Endothelial cell of umbilical vein (primary cell): ENCODE measurements around the gene NID2. TPM values are rescaled to one million over a fixed set of nuclear protein-coding genes. Genes with fewer than 3 reads are reported as not detected.

Experiments used
- BruUV-seq: library from RNA; stranded (reverse); fragments of 400-500 nt; replicated peaks from 2 replicates; lab custom pipeline; 2021; lab: Mats Ljungman, UMichigan
- CTCF ChIA-PET: fragments of 300-600, 350-600 bp; sonication (Branson Sonifier 250); formaldehyde crosslinking; loops from one replicate; lab custom pipeline; 2021; ENCODE audit warnings: antibody characterized with exemption, inconsistent platforms; lab: Charles Lee
- POLR2A ChIA-PET: fragments of 300-600, 350-600 bp; sonication (Branson Sonifier 250); formaldehyde crosslinking; loops from one replicate; lab custom pipeline; 2021; ENCODE audit warnings: antibody characterized with exemption, inconsistent platforms; lab: Charles Lee
- DNase-seq: peaks from one replicate; pipeline ENCODE4 v3.0.0-alpha.2; 2011; ENCODE audit warnings: low read depth, low spot score
- FAIRE-seq: peaks from 2 replicates; lab custom pipeline; 2011; peaks lifted over from hg19 to GRCh38; lab: Jason Lieb, UNC
- H2AFZ ChIP-seq: 2 replicates; pipeline ENCODE4 v1.6.0; 2012; ENCODE audit warnings: low read depth, low read length, control low read depth, inconsistent platforms
- H3K27ac ChIP-seq: 2 replicates; pipeline ENCODE4 v1.5.1; 2011; ENCODE audit warnings: low read depth, mild to moderate bottlenecking, control low read depth, low read length, moderate library complexity; ENCODE audit not compliant: insufficient read depth
- H3K27me3 ChIP-seq, 2 experiments: 2 replicates each; pipeline versions ENCODE4 v1.6.0 to v1.6.1; 2011; ENCODE audit warnings: low read length in 2 of 2, mixed read lengths in 1 of 2; ENCODE audit not compliant: control insufficient read depth in 2 of 2, insufficient read depth in 2 of 2
- H3K36me3 ChIP-seq, 2 experiments: 2 replicates in 1 of 2; 3 replicates in 1 of 2; pipeline ENCODE4 v1.5.1; 2011; ENCODE audit warnings: low read length in 2 of 2, mild to moderate bottlenecking in 1 of 2, moderate library complexity in 1 of 2; ENCODE audit not compliant: control insufficient read depth in 2 of 2, insufficient read depth in 2 of 2; ENCODE audit errors: extremely low read depth in 1 of 2
- H3K4me1 ChIP-seq: 3 replicates; pipeline ENCODE4 v1.5.1; 2011; ENCODE audit warnings: mild to moderate bottlenecking, low read length; ENCODE audit not compliant: control insufficient read depth, insufficient read depth; ENCODE audit errors: extremely low read depth
- H3K4me2 ChIP-seq: 2 replicates; pipeline ENCODE4 v1.6.1; 2011; ENCODE audit warnings: low read length, control low read depth, mixed read lengths; ENCODE audit not compliant: insufficient read depth
- H3K4me3 ChIP-seq, 3 experiments: fragments of 200-600 bp in 1 of 3; sonication (generic), shearing (Covaris generic) in 1 of 3; replicated peaks in 1 of 3; 2 replicates each; pipeline ENCODE4 v1.5.1; 2011 to 2016; ENCODE audit warnings: control low read depth in 3 of 3, low read length in 3 of 3, mild to moderate bottlenecking in 2 of 3, inconsistent platforms in 1 of 3, low read depth in 1 of 3, moderate library complexity in 1 of 3; ENCODE audit not compliant: insufficient read depth in 1 of 3
- H3K79me2 ChIP-seq: 2 replicates; pipeline ENCODE4 v1.6.0; 2012; ENCODE audit warnings: low read length, inconsistent platforms; ENCODE audit not compliant: control insufficient read depth, insufficient read depth
- H3K9ac ChIP-seq: replicated peaks from 2 replicates; pipeline ENCODE3; 2011; ENCODE audit warnings: low read length, control low read depth; ENCODE audit not compliant: insufficient read depth; ENCODE audit errors: extremely low read depth
- H3K9me1 ChIP-seq: replicated peaks from 3 replicates; pipeline ENCODE4 v1.6.0; 2011; ENCODE audit warnings: mild to moderate bottlenecking, low read length; ENCODE audit not compliant: control insufficient read depth, insufficient read depth; ENCODE audit errors: extremely low read depth
- H3K9me3 ChIP-seq: replicated peaks from 2 replicates; pipeline ENCODE4 v1.5.1; 2012; ENCODE audit warnings: low read length, inconsistent platforms; ENCODE audit not compliant: control insufficient read depth, insufficient read depth
- H4K20me1 ChIP-seq: replicated peaks from 2 replicates; pipeline ENCODE3; 2011; ENCODE audit warnings: mild to moderate bottlenecking, low read length; ENCODE audit not compliant: control insufficient read depth, insufficient read depth; ENCODE audit errors: extremely low read depth
- CTCF ChIP-seq, 2 donors: IDR thresholded peaks; 1 replicate in 1 of 2; 2 replicates in 1 of 2; pipeline ENCODE4 v1.5.1; 2011; ENCODE audit warnings: low read length in 2 of 2, mild to moderate bottlenecking in 2 of 2, moderate library complexity in 2 of 2, control low read depth in 1 of 2, inconsistent platforms in 1 of 2, low read depth in 1 of 2; ENCODE audit not compliant: insufficient read depth in 1 of 2; ENCODE audit errors: extremely low read depth in 1 of 2
- FOS ChIP-seq: IDR thresholded peaks from 2 replicates; pipeline ENCODE4 v1.6.1; 2011; ENCODE audit warnings: mild to moderate bottlenecking, low read length, moderate library complexity, borderline replicate concordance; ENCODE audit not compliant: insufficient read depth
- GATA2 ChIP-seq: IDR thresholded peaks from 2 replicates; pipeline ENCODE4 v1.7.0; 2011; ENCODE audit warnings: low read depth, mild to moderate bottlenecking, moderate library complexity, mixed read lengths, low read length; ENCODE audit not compliant: insufficient read length, insufficient read depth
- JUN ChIP-seq: IDR thresholded peaks from 2 replicates; pipeline ENCODE4 v1.6.1; 2011; ENCODE audit warnings: borderline replicate concordance, low read depth; ENCODE audit not compliant: insufficient read length, insufficient read depth
- MYC ChIP-seq: IDR thresholded peaks from one replicate; pipeline ENCODE4 v1.6.1; 2011; ENCODE audit warnings: mild to moderate bottlenecking, low read depth, low read length
- POLR2A ChIP-seq: IDR thresholded peaks from 2 replicates; pipeline ENCODE4 v1.6.1; 2012; ENCODE audit warnings: low read depth, mild to moderate bottlenecking, control low read depth, low read length
- POLR2AphosphoS5 ChIP-seq: IDR thresholded peaks from 2 replicates; pipeline ENCODE4 v1.6.1; 2012; ENCODE audit warnings: low read depth, mild to moderate bottlenecking, control low read depth, low read length, moderate library complexity; ENCODE audit not compliant: insufficient read depth
- dilution Hi-C: fragments of 300-500 bp; cut with MboI; formaldehyde crosslinking; loops from one replicate; pipeline ENCODE4 v1.15.0; 2019; ENCODE audit warnings: low sequenced_read_pairs; ENCODE audit not compliant: extremely low pct_ligation_motif_present
- intact Hi-C: fragments of 100-400 bp; cut with micrococcal nuclease; formaldehyde crosslinking; loops from one replicate; pipeline ENCODE4 v1.10.0; 2022
- polyA plus RNA-seq, 4 experiments: library from polyadenylated mRNA; depleted of rRNA in 3 of 4; stranded (reverse) in 3 of 4; unstranded in 1 of 4; fragments of >200 nt; gene quantifications; 2 replicates each; pipeline versions ENCODE4 v1.2.1 to v1.2.3, GENCODE V29; 2011 to 2012; ENCODE audit warnings: missing spikeins in 1 of 4
- total RNA-seq: library from RNA; stranded (reverse); gene quantifications from 2 replicates; pipeline ENCODE4 v1.2.3, GENCODE V29; 2021

NID2 gene
- total and polyA plus RNA-seq, 2 donors (not counting 3 experiments of a cell fraction or from before 2014, with no cell fraction given): 22.5 to 56.7 TPM

GRCh38 chr14:52026017-52026660 lies 42.7 kb downstream of the NID2 start:
- Histone ChIP-seq H2AFZ (no peak overlapping the region), H4K20me1 (no peaks in the 10 kb centered on the region), H3K36me3 (no peaks in the 10 kb centered on the region), H3K4me2 (peak overlapping the region; percentile 40), H3K79me2 (no peaks in the 10 kb centered on the region), H3K27ac (peak overlapping the region; percentile 91), H3K9me1 (no peaks in the 10 kb centered on the region), H3K4me3 (no peak overlapping the region), H3K9ac (peak overlapping the region; percentile 12), H3K9me3 (no peaks in the 10 kb centered on the region), H3K27me3 (no peaks in the 10 kb centered on the region), H3K4me1 (peaks cover 71% of the 10 kb centered on the region)
- no TSS peak for BruUV-seq
- DNase-seq (no peak), FAIRE-seq (no peak)
- dilution Hi-C loops: no loop called here
- intact Hi-C loops: no loop called here
- POLR2A ChIA-PET: no interaction called here
- no peak for TF ChIP-seq POLR2AphosphoS5
- TF ChIP-seq CTCF (IDR thresholded peaks at IDR 0.05; ENCODE audit: extremely low read depth in 1 of 2, insufficient read depth in 1 of 2, low read depth in 1 of 2, low read length in 2 of 2): no peak
- TF ChIP-seq FOS: no peak
- no peak for TF ChIP-seq MYC
- TF ChIP-seq JUN: no peak
- no peak for TF ChIP-seq GATA2
- TF ChIP-seq POLR2A: no peak
- CTCF ChIA-PET: interaction anchor here (1.0 to 1.6 kb wide), 3 partner anchors 9 to 11 kb away, joined by 3 to 13 read pairs (median 4); no protein-coding TSS in a partner anchor
